Transverse colon (tissue), 4 donors: ENCODE results near the gene CFHR2. TPM values are rescaled to one million over a fixed set of nuclear protein-coding genes. Genes with fewer than 3 reads are reported as not detected.
"Not testable (repeated sequence)": the region's sequence is repeated elsewhere in the genome, so short reads cannot be mapped to it uniquely, and the experiment has no call there.

Source experiments
- DNase-seq: peaks from one replicate; pipeline ENCODE4 v3.0.0-alpha.2; 2019
- H3K27ac ChIP-seq, 4 donors: fragments of 200-600 bp; sonication (generic); 2 replicates each; pipeline ENCODE4 v1.5.1; 2016 to 2018; ENCODE audit warnings: inconsistent platforms in 4 of 4
- H3K27me3 ChIP-seq: fragments of 200-600 bp; sonication (generic); 2 replicates; pipeline ENCODE4 v1.5.1; 2017; ENCODE audit warnings: inconsistent platforms
- H3K36me3 ChIP-seq, 4 donors: fragments of 200-600 bp; sonication (generic); 2 replicates each; pipeline ENCODE4 v1.5.1; 2017 to 2019; ENCODE audit warnings: inconsistent platforms in 4 of 4
- H3K4me1 ChIP-seq, 4 donors: fragments of 200-600 bp; sonication (generic); 2 replicates each; pipeline ENCODE4 v1.5.1; 2017 to 2020; ENCODE audit warnings: inconsistent platforms in 4 of 4
- H3K4me3 ChIP-seq, 4 donors: fragments of 200-600 bp; sonication (generic); 1 replicate in 1 of 4; 2 replicates in 3 of 4; pipeline versions ENCODE4 v1.5.1 to v1.6.1; 2017 to 2019; ENCODE audit warnings: inconsistent platforms in 4 of 4
- H3K9me3 ChIP-seq, 2 donors: fragments of 200-600 bp; sonication (generic); 2 replicates each; pipeline ENCODE4 v1.5.1; 2017 to 2019; ENCODE audit warnings: inconsistent platforms in 2 of 2
- CTCF ChIP-seq, 5 experiments: fragments of 200-600 bp in 3 of 5; fragments of 450-650 bp in 2 of 5; sonication (generic) in 3 of 5; IDR thresholded peaks; 1 replicate in 2 of 5; 2 replicates in 3 of 5; pipeline ENCODE4 v1.5.1; 2016 to 2017; ENCODE audit warnings: antibody characterized with exemption in 5 of 5, inconsistent platforms in 3 of 5, mild to moderate bottlenecking in 2 of 5, moderate library complexity in 1 of 5
- EP300 ChIP-seq: sonication (generic); formaldehyde crosslinking; IDR thresholded peaks from one replicate; pipeline ENCODE4 v1.6.1; 2017; ENCODE audit warnings: antibody characterized with exemption, low read depth
- POLR2A ChIP-seq: fragments of 450-650 bp; IDR thresholded peaks from one replicate; pipeline ENCODE4 v1.6.1; 2016; ENCODE audit warnings: antibody characterized with exemption, mild to moderate bottlenecking, moderate library complexity
- POLR2AphosphoS5 ChIP-seq, 3 donors: sonication (generic); formaldehyde crosslinking; IDR thresholded peaks; one replicate each; pipeline ENCODE4 v1.6.1; 2016; ENCODE audit warnings: antibody characterized with exemption in 3 of 3
- WGBS, 2 donors: methylation state at CpG; one replicate each; pipeline ENCODE4 v1.1.5; 2018; ENCODE audit warnings: low coverage in 1 of 2; 5-methylcytosine and 5-hydroxymethylcytosine counted together
- in situ Hi-C, 4 donors: fragments of 200-750 bp; cut with MboI; loops; one replicate each; pipeline versions ENCODE4 v1.15.0 to v1.15.1; 2017; ENCODE audit warnings: low sequenced_read_pairs in 3 of 4, low pct_ligation_motif_present in 1 of 4, low pct_unique_long_range_greater_than_20kb in 1 of 4
- intact Hi-C: fragments of 100-400 bp; cut with DNase I; formaldehyde crosslinking; loops from one replicate; pipeline ENCODE4 v1.15.1; 2023; ENCODE audit warnings: low total_unique reads
- total RNA-seq, 4 donors: library from RNA; depleted of rRNA; stranded (reverse); fragments of >200 nt; gene quantifications; one replicate each; pipeline ENCODE4 v1.1.0, GENCODE V29; 2016

CFHR2 gene
- total RNA-seq, 4 donors from 2014 or later, result not detected

- 75 to 87% methylated on average over 1 of the region's 1 CpG for WGBS, 2 donors
Observed at GRCh38 chr1:196980859-196981258, 37.3 kb downstream of the CFHR2 start.

GRCh38 chr1:196982247-196982646 lies 38.7 kb downstream of the CFHR2 start:
- H3K27ac ChIP-seq, intact Hi-C loops, H3K4me1 ChIP-seq, H3K4me3 ChIP-seq, H3K36me3 ChIP-seq, H3K9me3 ChIP-seq, H3K27me3 ChIP-seq, in situ Hi-C loops, DNase-seq: not testable (repeated sequence)
- 92% methylated on average over 7 of the region's 7 CpGs; no CpG with 5 or more reads in 1 of the 2 donors for WGBS, 2 donors

More at GRCh38 chr1:196980859-196981258, 37.3 kb downstream of the CFHR2 start:
- DNase-seq, result no peak
- Histone ChIP-seq H3K9me3 (no peaks in the 10 kb centered on the region), H3K4me3 (no peak overlapping the region), H3K27ac (no peak overlapping the region), H3K27me3 (no peaks in the 10 kb centered on the region), H3K36me3 (no peaks in the 10 kb centered on the region), H3K4me1 (no peaks in the 10 kb centered on the region)
- intact Hi-C loops (no loop called here), in situ Hi-C loops (no loop called here)
- TF ChIP-seq EP300 (no peak), POLR2A (no peak), CTCF (IDR thresholded peaks at IDR 0.05) (no peak), POLR2AphosphoS5 (IDR thresholded peaks at IDR 0.05) (no peak)

- H3K27me3 ChIP-seq, H3K9me3 ChIP-seq, H3K4me1 ChIP-seq, H3K4me3 ChIP-seq, intact Hi-C loops, H3K27ac ChIP-seq, H3K36me3 ChIP-seq, in situ Hi-C loops, DNase-seq: not testable (repeated sequence)
- 49 to 83% methylated on average over 4 to 11 of the region's 11 CpGs for WGBS, 2 donors
Observed at GRCh38 chr1:196991919-196992651, 48.5 kb downstream of the CFHR2 start.

GRCh38 chr1:196993916-196994315 lies 50.4 kb downstream of the CFHR2 start:
- no peak for DNase-seq
- 63 to 66% methylated on average over 2 of the region's 2 CpGs for WGBS, 2 donors
- Histone ChIP-seq H3K4me3 (no peak overlapping the region), H3K9me3 (no peaks in the 10 kb centered on the region), H3K27ac (no peak overlapping the region), H3K27me3 (no peaks in the 10 kb centered on the region), H3K4me1 (no peaks in the 10 kb centered on the region), H3K36me3 (no peaks in the 10 kb centered on the region)
- TF ChIP-seq CTCF (IDR thresholded peaks at IDR 0.05) (no peak), EP300 (no peak), POLR2AphosphoS5 (IDR thresholded peaks at IDR 0.05) (no peak), POLR2A (no peak)
- intact Hi-C loops, result no loop called here
- in situ Hi-C loops, result no loop called here

GRCh38 chr1:196997423-196997822 lies 53.9 kb downstream of the CFHR2 start:
- Histone ChIP-seq H3K4me3 (no peak overlapping the region), H3K36me3 (no peaks in the 10 kb centered on the region), H3K27ac (no peak overlapping the region), H3K4me1 (no peaks in the 10 kb centered on the region), H3K27me3 (no peaks in the 10 kb centered on the region), H3K9me3 (no peaks in the 10 kb centered on the region)
- intact Hi-C loops, result no loop called here
- DNase-seq, result no peak
- WGBS, 2 donors, result 68 to 80% methylated on average over 1 of the region's 1 CpG
- in situ Hi-C loops, result no loop called here
- TF ChIP-seq POLR2AphosphoS5 (IDR thresholded peaks at IDR 0.05) (no peak), POLR2A (no peak), CTCF (IDR thresholded peaks at IDR 0.05) (no peak), EP300 (no peak)
